AG08396 (cell line): ENCODE measurements around the gene FLII.

Experiments
- DNase-seq: peaks from one replicate; pipeline ENCODE4 v3.0.0; 2012; ENCODE audit warnings: low spot score, mixed read lengths

Gene FLII

DNA sequence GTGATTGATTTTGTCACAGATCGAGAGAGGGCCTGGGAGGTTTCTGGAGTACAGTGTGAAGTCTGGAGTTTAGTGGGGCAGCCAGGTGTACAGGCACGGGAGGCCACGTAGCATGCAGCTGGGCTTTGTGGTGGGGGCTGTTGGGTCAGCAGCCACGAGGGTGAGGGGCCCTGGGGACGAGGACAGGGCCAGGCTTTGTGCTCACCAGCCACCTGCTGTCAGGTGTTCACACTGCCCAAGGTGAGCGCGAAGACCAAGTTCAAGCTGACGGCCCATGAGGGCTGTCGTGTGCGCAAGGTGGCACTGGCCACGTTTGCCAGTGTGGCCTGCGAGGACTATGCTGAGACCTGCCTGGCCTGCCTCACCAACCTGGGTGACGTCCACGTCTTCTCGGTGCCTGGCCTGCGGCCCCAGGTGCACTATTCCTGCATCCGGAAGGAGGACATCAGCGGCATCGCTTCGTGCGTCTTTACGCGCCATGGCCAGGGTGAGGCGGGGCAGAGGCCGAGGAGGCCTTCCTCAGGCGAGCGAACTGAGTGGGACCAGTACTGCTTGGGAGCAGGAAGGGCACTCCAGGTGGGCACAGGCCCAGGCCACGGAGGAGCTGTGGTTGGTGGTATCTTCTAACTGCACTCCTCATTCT, 17.2 kb downstream of the FLII start:
- no peak for DNase-seq

DNA sequence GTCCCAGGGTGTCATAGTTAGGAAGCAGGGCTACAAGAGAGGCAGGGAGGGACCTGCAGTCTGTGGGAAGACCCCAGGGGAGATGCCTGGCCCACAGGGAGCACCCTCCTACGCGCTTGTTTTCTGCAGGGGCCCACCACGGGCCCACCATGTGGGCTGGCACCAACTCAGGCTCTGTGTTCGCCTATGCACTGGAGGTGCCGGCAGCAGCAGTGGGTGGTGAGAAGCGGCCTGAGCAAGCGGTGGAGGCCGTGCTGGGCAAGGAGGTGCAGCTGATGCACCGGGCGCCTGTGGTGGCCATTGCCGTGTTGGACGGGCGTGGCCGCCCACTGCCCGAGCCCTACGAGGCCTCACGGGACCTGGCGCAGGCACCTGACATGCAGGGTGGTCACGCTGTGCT, 18.1 kb downstream of the FLII start:
- no peak for DNase-seq

DNA sequence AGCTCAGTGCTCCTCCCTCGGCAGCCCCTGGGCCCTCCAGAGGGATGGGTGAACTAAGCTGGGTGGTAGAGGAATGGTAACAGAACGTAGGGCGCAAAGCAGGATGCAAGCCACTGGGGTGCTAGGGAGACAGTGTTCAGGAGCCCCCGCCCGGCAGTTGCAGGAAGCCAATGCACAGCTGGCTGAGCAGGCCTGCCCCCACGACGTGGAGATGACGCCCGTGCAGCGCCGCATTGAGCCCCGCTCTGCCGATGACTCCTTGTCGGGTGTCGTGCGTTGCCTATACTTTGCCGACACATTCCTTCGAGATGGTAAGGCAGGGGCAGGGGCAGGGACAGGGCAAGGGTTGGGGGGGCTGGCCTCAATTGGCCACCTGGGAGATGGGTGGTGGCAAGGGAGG, 20.2 kb downstream of the FLII start:
- DNase-seq, result no peak

DNA sequence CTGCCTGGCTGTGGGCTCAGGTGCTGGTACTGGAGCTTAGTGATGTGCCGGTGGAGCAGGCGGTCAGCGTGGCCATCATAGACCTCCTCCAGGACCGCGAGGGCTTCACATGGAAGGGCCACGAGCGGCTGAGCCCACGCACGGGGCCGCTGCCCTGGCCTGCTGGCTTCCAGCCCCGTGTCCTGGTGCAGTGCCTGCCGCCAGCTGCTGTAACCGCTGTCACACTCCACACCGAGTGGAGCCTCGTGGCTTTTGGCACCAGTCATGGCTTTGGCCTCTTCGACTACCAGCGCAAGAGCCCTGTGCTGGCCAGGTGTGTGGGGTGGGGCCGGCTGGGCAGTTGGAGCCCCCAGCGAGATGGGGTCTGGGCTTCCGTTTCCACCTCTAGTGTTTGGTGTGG, 21.1 kb downstream of the FLII start:
- no peak for DNase-seq

DNA sequence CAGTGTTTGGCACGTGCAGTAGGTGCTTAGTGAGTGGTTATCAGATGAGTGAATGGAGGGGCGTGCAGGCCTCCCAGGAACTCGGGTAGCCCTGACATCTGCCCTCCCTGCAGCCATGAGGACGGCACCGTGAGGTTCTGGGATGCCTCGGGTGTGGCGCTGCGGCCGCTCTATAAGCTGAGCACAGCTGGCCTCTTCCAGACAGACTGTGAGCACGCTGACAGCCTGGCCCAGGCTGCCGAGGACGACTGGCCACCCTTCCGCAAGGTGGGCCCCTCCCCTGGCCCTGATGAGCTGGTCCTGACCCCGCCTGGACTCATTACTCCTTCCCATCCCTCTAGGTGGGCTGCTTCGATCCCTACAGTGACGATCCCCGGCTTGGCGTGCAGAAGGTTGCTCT, 22.0 kb downstream of the FLII start:
- DNase-seq, result no peak

DNA sequence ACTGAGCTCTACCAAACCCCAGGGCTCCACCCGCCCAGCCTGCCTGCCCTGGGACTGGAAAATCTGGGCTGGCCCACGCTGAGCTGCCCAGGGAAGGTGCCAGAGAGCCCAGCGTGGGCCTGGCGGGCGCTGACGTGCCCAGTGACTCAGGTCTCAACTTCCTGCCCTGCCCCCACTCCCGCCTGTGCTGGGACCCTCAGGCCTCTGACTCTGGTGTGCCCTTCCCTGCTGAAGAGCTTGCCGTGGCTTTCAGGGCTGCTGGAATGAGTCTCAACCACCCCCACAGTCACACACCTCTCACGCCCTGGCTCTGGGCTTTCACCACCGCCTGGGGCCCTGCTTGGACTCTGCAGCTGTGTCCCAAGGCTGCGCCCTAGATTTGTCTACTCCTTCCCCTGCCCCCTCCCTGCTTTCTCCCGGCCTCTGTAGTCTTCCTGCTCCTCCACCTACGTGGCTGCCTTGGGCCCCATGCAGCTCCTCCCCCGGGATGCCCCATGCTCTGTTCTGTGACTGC, 22.7 kb downstream of the FLII start:
- no peak for DNase-seq

DNA sequence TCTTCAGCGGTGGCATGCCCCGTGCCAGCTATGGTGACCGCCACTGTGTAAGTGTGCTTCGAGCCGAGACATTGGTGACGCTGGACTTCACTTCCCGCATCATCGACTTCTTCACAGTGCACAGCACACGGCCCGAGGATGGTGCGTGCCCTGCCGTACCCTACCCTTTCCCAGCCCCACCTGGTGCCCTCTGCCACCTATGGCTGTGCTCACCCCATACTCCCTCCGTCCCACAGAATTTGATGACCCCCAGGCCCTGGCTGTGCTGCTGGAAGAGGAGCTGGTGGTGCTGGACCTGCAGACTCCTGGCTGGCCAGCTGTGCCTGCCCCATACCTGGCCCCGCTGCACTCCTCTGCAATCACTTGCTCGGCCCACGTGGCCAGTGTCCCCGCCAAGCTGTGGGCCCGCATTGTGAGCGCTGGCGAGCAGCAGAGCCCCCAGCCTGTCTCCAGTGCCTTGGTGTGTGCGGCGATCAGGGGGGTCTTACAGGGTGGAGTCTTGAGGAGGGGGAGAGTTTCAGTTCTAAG, 23.6 kb downstream of the FLII start:
- DNase-seq, result no peak

DNA sequence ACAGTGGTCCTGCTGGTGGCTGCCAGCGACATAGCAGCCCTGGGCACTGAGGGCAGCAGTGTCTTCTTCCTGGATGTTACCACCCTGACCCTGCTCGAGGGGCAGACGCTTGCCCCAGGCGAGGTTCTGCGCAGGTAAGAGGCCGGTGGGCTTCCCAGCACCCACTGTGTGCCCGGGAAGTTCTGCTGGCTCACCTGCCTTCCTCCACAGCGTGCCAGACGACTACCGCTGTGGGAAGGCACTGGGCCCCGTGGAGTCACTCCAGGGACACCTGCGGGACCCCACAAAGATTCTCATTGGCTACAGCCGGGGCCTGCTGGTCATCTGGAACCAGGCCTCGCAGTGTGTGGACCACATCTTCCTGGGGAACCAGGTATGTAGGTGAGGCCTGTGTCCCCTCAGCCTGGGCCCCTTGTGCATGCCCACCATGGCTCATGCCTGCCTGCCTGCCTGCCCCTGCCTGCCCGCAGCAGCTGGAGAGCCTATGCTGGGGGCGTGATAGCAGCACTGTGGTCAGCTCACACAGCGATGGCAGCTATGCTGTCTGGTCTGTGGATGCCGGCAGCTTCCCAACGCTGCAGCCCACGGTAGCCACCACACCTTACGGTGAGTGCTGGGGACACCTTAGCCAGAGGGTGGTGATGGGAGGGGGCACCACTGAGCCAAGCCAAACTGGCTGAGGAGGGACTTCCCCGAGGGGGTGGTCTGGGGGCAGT, 24.6 kb downstream of the FLII start:
- no peak for DNase-seq

DNA sequence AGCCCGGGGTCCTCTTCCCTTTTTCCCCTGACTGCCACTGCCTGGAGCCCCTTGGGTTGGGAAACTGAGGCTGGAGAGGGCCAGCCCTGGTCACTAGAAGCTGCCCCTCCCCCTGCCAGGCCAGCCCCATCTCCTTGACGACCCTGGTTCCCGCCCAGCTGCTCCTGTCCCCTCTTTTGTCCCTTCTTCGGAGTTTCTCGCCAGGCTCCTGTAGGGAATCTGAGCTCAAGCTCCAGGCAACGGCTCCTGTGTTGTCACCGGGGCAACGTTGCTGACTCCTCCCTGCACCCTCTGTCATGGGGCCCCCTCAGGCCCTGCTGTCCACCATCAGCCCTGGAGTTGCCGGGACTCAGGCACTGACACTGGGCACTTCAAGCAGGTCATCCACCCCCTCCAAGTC, 27.4 kb downstream of the FLII start:
- DNase-seq, result no peak

DNA sequence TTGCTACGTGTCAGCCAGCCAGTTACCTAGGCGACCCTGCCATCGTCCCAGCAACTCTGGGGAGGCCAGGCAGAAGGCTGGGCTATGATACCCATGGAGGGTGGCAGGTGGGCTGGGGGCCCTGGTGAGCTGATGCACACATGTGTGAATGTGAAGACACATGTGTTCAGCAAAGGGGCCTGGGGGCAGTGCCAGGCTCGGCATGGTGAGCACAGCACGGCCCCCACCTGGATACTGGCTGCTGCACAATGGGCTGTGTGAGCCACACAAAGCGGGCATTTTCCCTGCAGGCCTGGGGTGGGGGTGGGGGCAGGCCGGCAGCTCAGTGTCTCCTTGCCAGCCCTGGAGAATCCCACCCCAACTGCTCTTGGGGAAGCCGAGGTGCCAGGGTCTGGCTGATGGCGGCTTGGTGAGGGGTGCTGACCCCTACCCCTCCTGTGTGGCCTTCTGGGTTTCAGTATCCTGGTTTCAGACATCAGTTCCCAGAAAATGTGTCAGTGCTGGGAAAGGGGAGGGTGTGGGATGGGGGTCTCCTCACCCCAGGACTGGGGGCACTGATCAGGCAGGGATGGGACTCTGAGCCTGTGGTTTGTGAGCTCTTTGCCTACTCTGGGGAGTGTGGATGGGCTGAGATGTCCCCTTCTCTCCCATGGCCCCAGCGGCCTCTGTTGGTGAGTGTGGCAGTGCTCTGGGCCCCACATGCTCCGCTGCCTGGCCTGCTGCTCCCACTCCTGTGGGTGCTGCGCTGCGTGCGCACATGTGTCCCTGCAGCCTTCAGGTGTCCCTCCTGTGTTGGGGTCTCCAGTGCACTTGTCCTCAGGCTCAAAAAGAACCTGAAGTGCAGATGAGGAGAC, 28.0 kb downstream of the FLII start:
- DNase-seq, result no peak

DNA sequence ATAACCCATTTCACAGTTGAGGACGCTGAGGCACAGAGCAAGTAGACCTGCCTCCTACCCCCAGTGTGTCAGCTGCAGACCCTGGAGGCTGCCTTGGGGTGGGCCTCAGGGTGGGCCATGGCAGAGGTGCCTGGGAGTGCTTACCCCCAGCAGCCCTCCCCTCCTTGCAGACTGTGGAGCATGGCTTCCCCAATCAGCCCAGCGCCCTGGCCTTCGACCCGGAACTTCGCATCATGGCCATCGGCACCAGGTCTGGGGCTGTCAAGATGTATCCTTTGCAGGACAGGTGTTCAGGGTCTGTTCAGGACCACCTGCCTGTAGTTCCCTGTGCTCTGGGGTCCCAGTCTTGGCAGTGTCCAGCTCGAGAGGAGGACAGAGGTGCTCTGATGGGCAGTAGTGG, 28.8 kb downstream of the FLII start:
- DNase-seq, result no peak

DNA sequence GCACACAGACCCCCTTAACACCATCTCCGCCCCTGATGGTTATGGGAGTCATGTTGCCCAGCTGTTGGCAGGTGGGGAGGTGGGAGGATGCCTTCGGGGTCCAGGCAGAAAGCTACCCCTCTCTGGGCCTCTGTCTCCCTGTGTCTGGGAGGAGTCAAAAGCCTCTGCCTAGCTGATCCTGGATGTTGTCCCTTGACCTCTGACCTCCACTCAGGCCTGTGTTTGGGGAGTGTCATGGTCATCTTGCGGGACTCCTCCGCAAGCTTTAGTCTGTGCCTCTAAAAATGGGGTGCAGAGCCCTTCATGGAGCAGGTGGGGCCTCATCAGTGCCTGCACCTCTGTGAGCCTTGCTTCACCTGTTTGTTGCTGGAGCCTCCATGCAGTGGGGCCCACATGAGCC, 29.3 kb downstream of the FLII start:
- no peak for DNase-seq

DNA sequence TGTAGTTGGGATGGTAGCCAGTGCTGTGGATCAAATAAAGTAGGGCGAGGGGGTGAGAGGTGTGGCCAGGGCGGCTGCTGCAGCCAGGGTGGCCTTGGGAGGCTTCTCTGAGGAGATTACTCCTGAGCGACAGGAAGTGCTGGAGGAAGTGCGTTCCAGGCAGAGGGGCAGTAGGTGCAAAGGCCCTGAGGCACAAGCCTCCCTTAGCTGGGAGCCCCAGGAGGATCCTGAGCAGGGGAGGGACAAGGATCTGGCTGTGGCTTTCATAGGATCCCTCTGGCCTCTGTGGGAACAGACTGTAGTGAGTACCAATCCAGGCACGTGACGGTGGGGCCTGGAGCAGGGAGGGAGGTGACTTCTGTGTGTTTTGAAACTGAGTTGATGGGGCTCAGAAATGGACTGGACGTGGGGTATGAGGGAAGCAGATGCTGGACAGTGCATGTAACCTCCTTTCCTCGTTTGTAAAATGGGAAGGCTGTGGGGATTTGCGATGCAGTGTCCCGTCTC, 30.3 kb downstream of the FLII start:
- DNase-seq, result no peak

DNA sequence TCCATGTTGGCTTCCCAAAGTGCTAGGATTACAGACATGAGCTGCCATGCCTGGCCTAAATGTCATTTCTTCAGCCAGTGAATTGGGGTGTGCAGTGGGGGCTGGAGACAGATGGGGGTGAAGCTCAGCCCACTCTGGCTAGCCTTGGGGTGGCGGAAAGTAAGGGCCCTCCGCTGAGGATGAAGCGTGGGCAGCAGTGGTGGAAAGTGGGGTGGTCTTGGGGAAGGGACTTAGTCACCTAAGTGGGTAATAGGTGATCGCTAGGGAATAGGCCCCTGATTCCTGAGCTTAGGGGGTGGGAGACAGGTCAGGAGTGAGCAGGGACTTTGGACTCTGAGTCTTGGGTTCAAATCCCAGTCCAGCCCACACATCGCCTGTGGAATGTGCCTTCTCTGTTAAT, 30.9 kb downstream of the FLII start:
- no peak for DNase-seq

DNA sequence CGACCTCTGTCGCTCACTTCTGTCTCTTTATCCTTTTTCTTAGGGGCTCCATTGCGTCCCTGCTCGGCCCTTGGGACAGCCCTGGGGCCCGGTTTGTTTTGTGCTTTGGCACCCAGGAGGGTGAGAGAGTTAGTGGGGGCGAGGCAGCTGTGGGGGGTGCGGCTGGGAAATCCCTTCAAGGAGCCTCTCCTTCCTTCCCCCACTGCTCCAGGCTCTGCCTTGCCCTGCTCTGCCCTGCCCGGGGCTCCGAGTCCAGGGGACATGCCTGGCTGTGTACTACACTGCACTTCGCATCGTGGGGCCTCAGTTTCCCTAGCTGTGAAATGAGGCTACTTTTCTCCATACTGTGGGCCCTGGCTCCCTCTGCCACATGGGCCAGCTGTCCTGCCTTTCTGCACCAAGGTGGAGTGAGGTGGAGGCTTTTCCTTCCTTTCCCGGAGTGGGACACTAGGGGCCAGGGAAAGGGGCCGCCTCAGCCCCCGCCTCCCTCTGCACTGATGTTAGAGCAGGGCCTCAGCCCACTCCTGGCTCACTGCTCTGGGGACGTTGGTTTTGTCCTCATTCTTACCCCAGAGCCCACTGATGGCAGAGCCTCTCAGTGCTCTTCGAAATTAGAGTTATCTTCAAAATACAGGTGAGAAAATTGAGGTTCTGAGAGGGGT, 32.1 kb downstream of the FLII start:
- no peak for DNase-seq

DNA sequence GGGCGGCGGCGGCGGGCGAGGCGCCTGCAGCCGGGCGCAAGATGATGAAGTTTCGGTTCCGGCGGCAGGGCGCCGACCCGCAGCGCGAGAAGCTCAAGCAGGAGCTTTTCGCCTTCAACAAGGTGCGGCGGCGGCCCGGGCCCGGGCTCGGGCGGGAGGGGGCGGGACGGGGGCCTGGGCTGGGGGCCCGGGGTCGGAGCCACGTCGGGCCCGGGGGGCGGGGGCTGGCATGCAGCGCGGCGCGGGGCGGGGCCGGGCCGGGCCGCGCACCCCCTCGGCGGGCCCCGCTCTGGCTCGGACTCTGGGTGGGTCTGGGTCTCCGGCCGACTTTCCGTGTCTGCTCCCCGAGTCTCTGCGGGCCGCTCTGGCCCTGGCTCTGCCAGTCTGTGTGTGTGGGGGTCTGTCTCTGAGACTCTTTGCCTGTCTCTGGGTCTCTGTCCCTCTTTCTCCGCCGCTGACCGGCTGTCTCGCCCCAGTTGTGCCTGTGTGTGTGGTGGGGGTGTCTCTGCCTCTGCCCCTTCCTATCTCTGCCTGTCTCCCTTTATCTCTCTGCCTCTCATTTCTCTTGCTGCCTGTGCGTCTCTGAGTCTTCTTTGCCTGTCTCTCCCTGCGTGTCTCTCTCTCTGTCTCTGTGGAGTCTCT, 32.8 kb downstream of the FLII start:
- DNase-seq, result no peak

DNA sequence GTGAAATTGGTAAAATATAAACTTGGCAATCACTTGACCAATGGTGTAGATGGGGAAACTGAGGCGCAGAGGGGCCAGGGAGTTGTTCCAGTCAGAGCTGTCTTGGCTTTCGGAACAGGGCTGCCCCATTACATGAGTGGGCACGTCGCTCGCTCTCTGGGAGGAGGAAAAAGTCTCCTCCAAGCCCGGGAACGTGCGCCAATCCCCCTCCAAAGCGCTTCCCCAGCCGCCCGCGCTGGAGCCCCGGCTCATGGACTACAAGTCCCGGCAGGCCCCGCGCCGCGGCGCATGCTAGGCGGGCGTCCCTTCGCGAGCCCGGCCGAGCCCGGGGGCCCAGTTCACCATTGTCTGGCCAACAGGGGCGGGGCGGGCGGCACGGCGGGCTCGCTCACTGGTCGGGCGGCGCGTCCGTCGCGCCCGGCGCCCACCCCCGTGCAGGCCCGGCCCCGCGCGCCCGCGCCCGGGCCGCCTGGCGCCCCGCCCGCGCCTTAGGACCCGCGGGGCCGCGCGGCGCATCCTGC, 33.4 kb downstream of the FLII start, which contains the start of gene LLGL1:
Gene LLGL1, plus strand, starts transcription at position 515 of the 521 bp plus-strand sequence. CDS start 48 bp downstream, outside the sequence.
- DNase-seq, result peak; percentile 100

DNA sequence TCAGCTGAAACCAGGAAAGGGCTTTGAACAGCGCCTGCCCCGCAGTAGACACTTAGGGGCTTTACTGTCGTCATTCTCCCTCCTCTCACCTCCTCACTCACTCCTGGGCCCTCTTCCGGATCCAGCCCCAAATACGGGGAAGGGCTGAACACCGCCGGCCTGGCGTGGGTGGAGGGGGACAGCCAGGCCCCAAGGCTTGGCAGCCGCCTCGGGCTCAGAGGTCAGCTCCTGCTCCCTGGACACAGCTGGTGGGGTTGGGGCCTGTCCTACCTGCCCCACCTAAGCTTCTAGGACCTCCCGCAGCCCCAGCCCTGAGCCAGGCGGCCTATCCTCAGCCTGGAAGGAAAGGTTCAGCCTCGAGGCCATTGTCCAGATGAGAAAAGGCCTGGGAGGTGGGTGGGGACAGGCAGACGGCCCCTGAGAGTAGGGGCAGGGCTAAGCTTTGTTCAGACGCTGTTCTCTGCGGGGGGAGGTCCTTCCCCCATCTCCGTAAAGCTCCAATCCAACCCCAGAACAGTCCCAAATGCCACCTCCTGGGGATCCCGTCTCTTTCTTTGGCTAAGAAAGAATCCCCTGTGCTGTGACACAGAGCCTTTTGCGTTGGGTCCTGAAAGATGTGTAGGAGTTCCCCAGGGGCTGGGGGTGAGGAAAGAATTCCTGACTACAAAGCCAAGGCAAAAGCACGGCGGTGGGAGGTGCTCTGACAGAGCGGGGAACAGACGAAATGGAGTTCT, 34.0 kb downstream of the FLII start:
- no peak for DNase-seq

DNA sequence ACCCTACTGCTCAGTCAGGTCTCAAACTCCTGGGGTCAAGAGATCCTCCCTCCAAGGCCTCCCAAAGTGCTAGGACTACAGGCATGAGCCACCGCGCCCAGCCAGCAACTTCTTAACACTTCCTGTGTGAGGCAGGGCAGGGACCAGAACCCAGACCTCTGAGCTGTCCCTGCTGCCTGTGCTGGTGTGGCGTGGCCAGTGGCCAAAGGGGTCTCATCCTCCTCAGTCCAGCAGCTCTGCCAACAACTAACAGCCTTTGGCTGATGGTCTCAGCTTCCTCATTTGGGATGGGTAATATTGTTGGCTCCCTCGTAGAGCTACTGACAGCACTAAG, 34.5 kb downstream of the FLII start:
- DNase-seq, result no peak

DNA sequence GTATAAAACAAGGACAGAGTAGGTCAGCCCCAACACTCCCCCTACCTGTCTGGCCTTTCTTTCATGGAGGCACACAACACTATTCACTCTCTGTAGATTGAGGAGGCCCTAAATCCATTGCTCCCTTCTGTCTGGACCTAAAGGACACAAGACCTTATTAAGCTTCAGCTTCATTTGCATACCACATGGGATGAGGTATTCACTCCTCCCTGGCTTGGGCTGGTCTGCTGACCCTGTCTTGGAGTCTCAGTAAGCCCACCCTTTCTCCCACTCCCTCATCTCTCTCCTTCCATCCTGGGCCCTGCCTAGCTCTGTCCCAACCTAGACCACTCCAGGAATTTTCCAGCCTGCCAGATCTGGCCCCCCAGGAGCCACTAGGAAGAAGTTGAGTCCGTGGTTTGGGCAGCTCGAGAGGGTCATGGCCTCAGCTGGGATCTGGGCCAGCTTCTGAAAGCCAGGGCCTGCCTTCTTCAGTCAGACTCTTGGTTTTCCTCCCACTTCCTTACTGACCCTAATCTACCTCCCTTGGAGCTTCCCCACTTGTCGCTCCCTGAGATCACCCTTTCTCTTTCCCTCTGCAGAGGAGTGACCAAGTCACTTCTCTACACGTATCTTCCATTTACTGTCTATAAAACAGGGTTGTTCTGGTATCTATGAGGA, 39.7 kb downstream of the FLII start:
- DNase-seq, result no peak
